ENCODE results near the gene RNF123. TPM values are rescaled to one million over a fixed set of nuclear protein-coding genes. Genes with fewer than 3 reads are reported as not detected.

Gene RNF123
- total RNA-seq, 1 donor from 2014 or later: 25.8 TPM

DNA sequence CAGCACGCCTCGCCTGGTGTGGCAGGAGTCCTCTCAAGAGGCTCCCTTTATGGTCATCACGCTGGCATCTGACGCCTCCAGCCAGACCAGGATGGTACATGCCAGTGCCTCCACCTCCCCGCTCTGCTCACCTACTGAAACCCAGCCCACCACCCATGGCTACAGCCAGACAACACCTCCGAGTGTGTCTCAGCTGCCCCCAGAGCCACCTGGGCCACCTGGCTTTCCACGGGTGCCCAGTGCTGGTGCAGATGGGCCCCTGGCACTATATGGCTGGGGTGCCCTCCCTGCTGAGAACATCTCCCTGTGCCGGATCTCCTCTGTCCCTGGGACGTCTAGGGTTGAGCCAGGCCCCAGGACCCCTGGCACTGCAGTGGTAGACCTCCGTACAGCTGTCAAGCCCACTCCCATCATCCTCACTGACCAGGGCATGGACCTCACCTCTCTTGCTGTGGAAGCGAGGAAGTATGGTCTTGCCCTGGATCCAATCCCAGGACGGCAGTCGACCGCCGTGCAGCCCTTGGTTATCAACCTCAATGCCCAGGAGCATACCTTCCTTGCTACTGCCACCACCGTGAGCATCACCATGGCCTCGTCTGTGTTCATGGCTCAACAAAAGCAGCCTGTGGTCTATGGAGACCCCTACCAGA is 35.1 kb upstream of the RNF123 start:
- Histone ChIP-seq H3K27ac (no peak overlapping the region), H3K4me1 (no peaks in the 10 kb centered on the region), H3K9me3 (no peaks in the 10 kb centered on the region), H3K36me3 (no peaks in the 10 kb centered on the region), H3K4me3 (no peak overlapping the region), H3K27me3 (no peaks in the 10 kb centered on the region)
- no peak for TF ChIP-seq CTCF (IDR thresholded peaks at IDR 0.05)
- TF ChIP-seq POLR2AphosphoS5 (IDR thresholded peaks at IDR 0.05; ENCODE audit: insufficient read depth in 1 of 2, low read depth in 1 of 2): no peak
- TF ChIP-seq POLR2A (IDR thresholded peaks at IDR 0.05): no peak
- no peak for DNase-seq (ENCODE audit: extremely low spot score in 2 of 2)
- intact Hi-C loops (cut with DNase I): no loop called here

GRCh38 chr3:49654955-49655556 is 34.3 kb upstream of the RNF123 start:
- no peaks in the 10 kb centered on the region for H3K9me3 ChIP-seq
- H3K36me3 ChIP-seq: no peaks in the 10 kb centered on the region
- no peak for TF ChIP-seq CTCF (IDR thresholded peaks at IDR 0.05)
- no peak for TF ChIP-seq POLR2AphosphoS5 (IDR thresholded peaks at IDR 0.05; ENCODE audit: insufficient read depth in 1 of 2, low read depth in 1 of 2)
- TF ChIP-seq POLR2A (IDR thresholded peaks at IDR 0.05): no peak
- intact Hi-C loops (cut with DNase I): no loop called here
- no peaks in the 10 kb centered on the region for H3K27me3 ChIP-seq
- H3K4me1 ChIP-seq: no peaks in the 10 kb centered on the region
- no peak overlapping the region for H3K27ac ChIP-seq
- no peak overlapping the region for H3K4me3 ChIP-seq
- DNase-seq (ENCODE audit: extremely low spot score in 2 of 2): no peak

DNA sequence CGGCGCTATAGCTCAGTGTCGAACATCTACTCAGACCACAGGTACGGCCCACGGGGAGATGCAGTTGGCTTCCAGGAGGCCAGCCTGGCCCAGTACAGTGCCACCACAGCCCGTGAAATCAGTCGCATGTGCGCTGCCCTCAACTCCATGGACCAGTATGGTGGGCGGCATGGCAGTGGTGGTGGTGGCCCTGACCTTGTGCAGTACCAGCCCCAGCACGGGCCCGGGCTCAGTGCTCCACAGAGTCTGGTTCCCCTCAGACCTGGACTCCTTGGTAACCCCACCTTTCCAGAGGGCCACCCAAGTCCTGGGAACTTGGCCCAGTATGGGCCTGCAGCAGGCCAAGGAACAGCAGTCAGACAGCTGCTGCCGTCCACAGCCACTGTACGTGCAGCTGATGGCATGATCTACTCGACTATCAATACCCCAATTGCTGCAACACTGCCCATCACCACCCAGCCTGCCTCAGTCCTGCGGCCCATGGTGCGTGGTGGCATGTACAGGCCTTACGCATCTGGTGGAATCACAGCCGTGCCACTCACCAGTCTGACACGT is 33.5 kb upstream of the RNF123 start:
- no peaks in the 10 kb centered on the region for H3K4me1 ChIP-seq
- no peak overlapping the region for H3K4me3 ChIP-seq
- intact Hi-C loops (cut with DNase I): no loop called here
- TF ChIP-seq CTCF (IDR thresholded peaks at IDR 0.05) (no peak), POLR2AphosphoS5 (IDR thresholded peaks at IDR 0.05; ENCODE audit: insufficient read depth in 1 of 2, low read depth in 1 of 2) (no peak), POLR2A (IDR thresholded peaks at IDR 0.05) (no peak)
- no peak for DNase-seq (ENCODE audit: extremely low spot score in 2 of 2)
- H3K36me3 ChIP-seq: no peaks in the 10 kb centered on the region
- H3K27ac ChIP-seq: no peak overlapping the region
- no peaks in the 10 kb centered on the region for H3K9me3 ChIP-seq
- H3K27me3 ChIP-seq: no peaks in the 10 kb centered on the region

- no peak for DNase-seq (ENCODE audit: extremely low spot score in 2 of 2)
- Histone ChIP-seq H3K36me3 (no peaks in the 10 kb centered on the region), H3K9me3 (no peaks in the 10 kb centered on the region), H3K27ac (no peak overlapping the region), H3K27me3 (no peaks in the 10 kb centered on the region), H3K4me1 (no peaks in the 10 kb centered on the region), H3K4me3 (no peak overlapping the region)
- intact Hi-C loops (cut with DNase I): no loop called here
- no peak for TF ChIP-seq POLR2AphosphoS5 (IDR thresholded peaks at IDR 0.05; ENCODE audit: insufficient read depth in 1 of 2, low read depth in 1 of 2)
- TF ChIP-seq POLR2A (IDR thresholded peaks at IDR 0.05): no peak
- no peak for TF ChIP-seq CTCF (IDR thresholded peaks at IDR 0.05)
These were observed 32.7 kb upstream of the RNF123 start for GRCh38 chr3:49656541-49657112.

Data from vagina (tissue), 2 donors.